NT2/D1 (cell line): ENCODE data around the gene IFNL1.

Experiments used
- SUZ12 ChIP-seq: IDR thresholded peaks from 2 replicates; pipeline ENCODE4 v1.6.1; 2011; ENCODE audit not compliant: insufficient read length, insufficient read depth; ENCODE audit errors: extremely low read depth
- YY1 ChIP-seq: IDR thresholded peaks from 2 replicates; pipeline ENCODE4 v1.6.1; 2011; ENCODE audit not compliant: insufficient read length, insufficient read depth

- TF ChIP-seq YY1 (no peak), SUZ12 (no peak)
Observed at GRCh38 chr19:39345956-39346355, 49.7 kb downstream of the IFNL1 start.
